ENCODE results near the gene PARVG.

DNA sequence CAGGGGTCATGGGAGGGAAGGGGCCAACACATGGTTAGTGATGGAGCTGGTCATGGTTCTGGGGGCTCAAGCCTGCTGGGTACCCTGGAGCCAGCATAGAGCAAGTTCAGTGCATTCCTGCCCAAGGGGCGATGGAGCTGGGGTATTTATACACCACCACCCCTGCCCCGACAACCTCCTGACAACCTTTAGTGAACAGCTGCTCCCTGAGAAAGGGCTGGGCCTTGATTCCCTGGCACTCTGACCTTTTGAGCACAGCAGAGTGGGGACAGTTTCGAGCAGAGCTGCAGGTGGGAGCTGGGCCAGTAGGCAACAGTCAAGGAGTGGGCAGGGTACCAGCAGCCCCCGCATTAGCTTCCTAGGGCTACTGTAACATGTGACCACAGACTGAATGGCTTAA is 6.0 kb downstream of the PARVG start:
- TF ChIP-seq, protein P1, sequence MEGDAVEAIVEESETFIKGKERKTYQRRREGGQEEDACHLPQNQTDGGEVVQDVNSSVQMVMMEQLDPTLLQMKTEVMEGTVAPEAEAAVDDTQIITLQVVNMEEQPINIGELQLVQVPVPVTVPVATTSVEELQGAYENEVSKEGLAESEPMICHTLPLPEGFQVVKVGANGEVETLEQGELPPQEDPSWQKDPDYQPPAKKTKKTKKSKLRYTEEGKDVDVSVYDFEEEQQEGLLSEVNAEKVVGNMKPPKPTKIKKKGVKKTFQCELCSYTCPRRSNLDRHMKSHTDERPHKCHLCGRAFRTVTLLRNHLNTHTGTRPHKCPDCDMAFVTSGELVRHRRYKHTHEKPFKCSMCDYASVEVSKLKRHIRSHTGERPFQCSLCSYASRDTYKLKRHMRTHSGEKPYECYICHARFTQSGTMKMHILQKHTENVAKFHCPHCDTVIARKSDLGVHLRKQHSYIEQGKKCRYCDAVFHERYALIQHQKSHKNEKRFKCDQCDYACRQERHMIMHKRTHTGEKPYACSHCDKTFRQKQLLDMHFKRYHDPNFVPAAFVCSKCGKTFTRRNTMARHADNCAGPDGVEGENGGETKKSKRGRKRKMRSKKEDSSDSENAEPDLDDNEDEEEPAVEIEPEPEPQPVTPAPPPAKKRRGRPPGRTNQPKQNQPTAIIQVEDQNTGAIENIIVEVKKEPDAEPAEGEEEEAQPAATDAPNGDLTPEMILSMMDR (IDR thresholded peaks at IDR 0.05): no peak
- TF ChIP-seq EP300 (IDR thresholded peaks at IDR 0.05; ENCODE audit: low read depth): no peak
